ENCODE results near the gene ANKRD13A. TPM values are rescaled to one million over a fixed set of nuclear protein-coding genes. Genes with fewer than 3 reads are reported as not detected.

The ANKRD13A gene
- total and polyA plus RNA-seq, 2 of the 13 experiments (the other 11 are each of a cell fraction or from before 2014, with no cell fraction given), result 34.1 to 41.6 TPM

DNA sequence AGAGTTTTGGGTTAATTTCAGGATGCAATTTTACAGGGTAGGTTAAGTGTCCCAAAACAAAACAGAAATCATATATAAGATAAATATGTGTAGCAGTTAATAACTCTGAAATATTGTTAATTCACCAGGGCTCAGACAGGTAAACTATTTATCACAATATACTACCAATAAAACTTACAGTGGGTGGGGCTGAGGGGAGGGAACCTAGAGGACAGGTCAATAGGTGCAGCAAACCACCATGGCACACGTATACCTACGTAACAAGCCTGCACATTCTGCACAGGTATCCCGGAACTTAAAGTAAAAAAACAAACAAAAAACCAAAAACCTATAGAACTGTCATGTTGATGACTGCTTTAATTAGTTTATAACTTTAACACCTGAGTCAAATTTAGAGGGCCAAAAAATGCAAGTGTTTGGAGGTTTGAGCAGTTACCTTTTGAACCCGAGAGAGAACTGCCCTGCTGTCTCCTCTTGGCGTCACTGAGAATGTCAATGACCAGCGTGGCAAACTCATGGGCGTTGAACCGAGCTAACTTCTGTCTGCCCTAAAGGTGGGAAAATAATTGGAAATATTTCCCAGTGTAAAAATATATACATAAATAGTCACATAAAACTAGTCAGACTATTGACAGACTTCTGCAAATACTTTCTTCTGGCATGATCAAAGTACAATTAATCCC, 39.7 kb upstream of the ANKRD13A start:
- intact Hi-C loops (cut with micrococcal nuclease; ENCODE audit: unreplicated experiment) (no loop called here), in situ Hi-C loops (cut with HindIII; ENCODE audit: extremely low pct_ligation_motif_present, low pct_unique_long_range_greater_than_20kb) (no loop called here)
- Histone ChIP-seq H3K79me2 (ENCODE audit: insufficient read depth, low read length) (no peaks in the 10 kb centered on the region), H3K36me3 (replicated peaks in 1 of 2; ENCODE audit: control insufficient read depth in 1 of 2, insufficient read depth in 2 of 2, low read length in 2 of 2) (peaks cover 21 to 50% of the 10 kb centered on the region in 2 experiments; a peak in 4 of 5 replicates), H2AFZ (ENCODE audit: low read length) (no peak overlapping the region), H3K9me3 (ENCODE audit: low read length) (no peaks in the 10 kb centered on the region), H3K4me1 (ENCODE audit: insufficient read depth, low read length) (no peaks in the 10 kb centered on the region), H4K20me1 (ENCODE audit: insufficient read depth, low read length) (no peaks in the 10 kb centered on the region), H3K27ac (ENCODE audit: extremely low read length, insufficient read depth, low read length) (no peak overlapping the region), H3K27me3 (ENCODE audit: control insufficient read depth in 1 of 2, insufficient read depth in 2 of 2, low read length in 2 of 2) (no peaks in the 10 kb centered on the region), H3K9ac (ENCODE audit: insufficient read depth, low read depth, low read length) (no peak overlapping the region), H3K4me2 (ENCODE audit: low read depth, low read length) (no peak overlapping the region), H3K4me3 (replicated peaks in 1 of 3; ENCODE audit: insufficient read depth in 1 of 3, low read depth in 2 of 3, low read length in 3 of 3) (no peak overlapping the region)
- DNase-seq (ENCODE audit: low spot score) (no peak), FAIRE-seq (no peak), ATAC-seq (no peak)
- CTCF ChIA-PET (ENCODE audit: low intra/inter-chr PET ratio, low total read pairs), result no interaction called here
- WGBS (ENCODE audit: low lambda C conversion rate), result 97% methylated on average over 8 of the region's 8 CpGs
- TF ChIP-seq, protein P1, sequence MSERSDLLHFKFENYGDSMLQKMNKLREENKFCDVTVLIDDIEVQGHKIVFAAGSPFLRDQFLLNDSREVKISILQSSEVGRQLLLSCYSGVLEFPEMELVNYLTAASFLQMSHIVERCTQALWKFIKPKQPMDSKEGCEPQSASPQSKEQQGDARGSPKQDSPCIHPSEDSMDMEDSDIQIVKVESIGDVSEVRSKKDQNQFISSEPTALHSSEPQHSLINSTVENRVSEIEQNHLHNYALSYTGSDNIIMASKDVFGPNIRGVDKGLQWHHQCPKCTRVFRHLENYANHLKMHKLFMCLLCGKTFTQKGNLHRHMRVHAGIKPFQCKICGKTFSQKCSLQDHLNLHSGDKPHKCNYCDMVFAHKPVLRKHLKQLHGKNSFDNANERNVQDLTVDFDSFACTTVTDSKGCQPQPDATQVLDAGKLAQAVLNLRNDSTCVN (CRISPR knock-in tag; IDR thresholded peaks at IDR 0.05; ENCODE audit: borderline replicate concordance), result no peak
- no peak for TF ChIP-seq REL (CRISPR knock-in tag; conservative IDR thresholded peaks at IDR 0.05)
- no peak for TF ChIP-seq SMAD9 (CRISPR knock-in tag; IDR thresholded peaks at IDR 0.05)
- TF ChIP-seq ZNF589 (CRISPR knock-in tag; conservative IDR thresholded peaks at IDR 0.05), result no peak
- BruUV-seq (replicated peaks), result no TSS peak
- POLR2A ChIA-PET, result no interaction called here

DNA sequence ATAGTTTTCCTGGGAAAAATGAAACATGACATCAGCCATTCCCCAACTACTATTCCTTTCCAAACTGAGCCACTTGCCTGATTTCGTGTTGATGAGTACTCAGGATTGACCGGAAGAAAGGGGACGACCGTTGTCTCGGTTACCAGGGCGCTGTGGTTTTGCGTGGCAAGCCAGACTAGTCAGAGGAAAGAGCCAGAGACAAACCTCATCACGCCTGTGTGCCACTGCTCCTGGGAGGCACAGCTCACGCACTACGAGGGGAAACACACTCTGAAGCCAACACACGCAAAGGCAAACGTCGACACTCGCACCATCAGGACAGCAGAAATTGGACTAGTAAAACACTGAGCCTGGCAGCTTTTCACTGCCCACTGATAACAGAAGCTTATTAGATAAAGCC, 38.0 kb upstream of the ANKRD13A start:
- H3K4me1 ChIP-seq (ENCODE audit: insufficient read depth, low read length), result no peaks in the 10 kb centered on the region
- BruUV-seq (replicated peaks), result no TSS peak
- FAIRE-seq, result no peak
- DNase-seq (ENCODE audit: low spot score), result no peak
- no peaks in the 10 kb centered on the region for H4K20me1 ChIP-seq (ENCODE audit: insufficient read depth, low read length)
- no peak for ATAC-seq
- H3K36me3 ChIP-seq (replicated peaks in 1 of 2; ENCODE audit: control insufficient read depth in 1 of 2, insufficient read depth in 2 of 2, low read length in 2 of 2), result peaks cover 22 to 56% of the 10 kb centered on the region in 2 experiments
- H3K9ac ChIP-seq (ENCODE audit: insufficient read depth, low read depth, low read length), result no peak overlapping the region
- no peaks in the 10 kb centered on the region for H3K9me3 ChIP-seq (ENCODE audit: low read length)
- TF ChIP-seq PITX1 (CRISPR knock-in tag; IDR thresholded peaks at IDR 0.05) (no peak), DR1 (CRISPR knock-in tag; IDR thresholded peaks at IDR 0.05) (no peak), SNRNP70 (IDR thresholded peaks at IDR 0.05; ENCODE audit: low read depth, low read length) (no peak), TRIM24 (CRISPR knock-in tag; IDR thresholded peaks at IDR 0.05) (no peak), TEAD3 (CRISPR knock-in tag; optimal IDR thresholded peaks at IDR 0.05; ENCODE audit: borderline replicate concordance) (no peak), ZNF776 (CRISPR knock-in tag; IDR thresholded peaks at IDR 0.05) (no peak), ZNF7 (CRISPR knock-in tag; IDR thresholded peaks at IDR 0.05) (no peak), IKZF4 (CRISPR knock-in tag; IDR thresholded peaks at IDR 0.05; ENCODE audit: borderline replicate concordance, low read depth, not compliant biosample characterization) (no peak), TFDP1 (CRISPR knock-in tag; IDR thresholded peaks at IDR 0.05; ENCODE audit: borderline replicate concordance) (no peak), MIXL1 (CRISPR knock-in tag; IDR thresholded peaks at IDR 0.05) (no peak), AGO2 (optimal IDR thresholded peaks at IDR 0.05; ENCODE audit: low read depth, low read length) (no peak)
- no peak overlapping the region for H2AFZ ChIP-seq (ENCODE audit: low read length)
- intact Hi-C loops (cut with micrococcal nuclease; ENCODE audit: unreplicated experiment) (no loop called here), in situ Hi-C loops (cut with HindIII; ENCODE audit: extremely low pct_ligation_motif_present, low pct_unique_long_range_greater_than_20kb) (no loop called here)
- POLR2A ChIA-PET, result no interaction called here
- no peaks in the 10 kb centered on the region for H3K79me2 ChIP-seq (ENCODE audit: insufficient read depth, low read length)
- H3K27me3 ChIP-seq (ENCODE audit: control insufficient read depth in 1 of 2, insufficient read depth in 2 of 2, low read length in 2 of 2), result no peaks in the 10 kb centered on the region
- no peak overlapping the region for H3K27ac ChIP-seq (ENCODE audit: extremely low read length, insufficient read depth, low read length)
- CTCF ChIA-PET (ENCODE audit: low intra/inter-chr PET ratio, low total read pairs), result no interaction called here
- no peak overlapping the region for H3K4me2 ChIP-seq (ENCODE audit: low read depth, low read length)
- 94% methylated on average over 14 of the region's 14 CpGs for WGBS (ENCODE audit: low lambda C conversion rate)
- no peak overlapping the region for H3K4me3 ChIP-seq (replicated peaks in 1 of 3; ENCODE audit: insufficient read depth in 1 of 3, low read depth in 2 of 3, low read length in 3 of 3)

Data from HepG2 (cell line).